ENCODE results near the gene WDR90.

WDR90 gene

DNA sequence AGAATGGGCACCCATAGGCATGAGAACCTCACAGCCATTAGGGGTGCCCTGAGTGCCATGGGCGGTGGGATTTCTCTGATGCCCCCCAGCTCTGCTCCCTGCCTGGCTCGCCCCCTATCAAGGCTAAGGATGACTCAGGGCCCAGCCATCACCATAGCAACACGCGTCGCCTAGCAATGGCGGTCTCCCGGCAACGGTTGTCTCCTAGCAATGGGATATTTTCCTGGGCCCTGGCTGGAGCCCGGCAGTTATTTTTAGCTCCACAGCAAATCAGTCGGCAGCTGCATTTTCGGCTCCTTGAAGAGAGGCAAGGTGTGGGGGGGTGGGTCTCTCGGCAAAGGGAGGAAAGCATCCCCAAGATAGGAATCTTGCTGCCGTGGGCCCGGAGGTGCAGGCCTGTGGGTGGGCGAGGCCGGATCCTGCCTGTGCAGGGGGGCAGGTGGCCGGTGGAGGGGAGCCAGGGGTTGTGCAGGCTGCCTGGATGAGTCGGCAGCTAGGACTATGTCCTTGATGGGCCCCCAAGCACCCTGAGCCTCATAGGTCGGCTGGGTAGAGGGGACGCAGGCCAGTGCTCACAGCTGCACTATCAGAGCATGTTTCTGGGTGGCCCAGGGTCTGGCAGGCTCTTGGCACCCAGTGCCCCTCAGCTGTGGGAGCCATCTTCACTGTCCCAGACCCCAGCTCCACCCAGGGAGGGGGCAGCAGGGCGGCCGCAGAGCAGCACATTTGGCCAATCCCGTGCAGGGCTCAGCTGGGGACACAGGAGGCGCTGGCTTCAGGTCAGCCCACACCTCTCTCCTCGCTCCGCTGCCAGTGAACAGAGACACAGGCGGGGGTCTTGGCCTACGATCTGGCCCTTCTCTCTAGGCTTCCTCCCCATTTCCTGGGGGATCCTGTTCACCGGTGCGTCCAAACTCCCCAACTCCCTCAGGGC is 60.7 kb downstream of the WDR90 start:
- DNase-seq = no peak

DNA sequence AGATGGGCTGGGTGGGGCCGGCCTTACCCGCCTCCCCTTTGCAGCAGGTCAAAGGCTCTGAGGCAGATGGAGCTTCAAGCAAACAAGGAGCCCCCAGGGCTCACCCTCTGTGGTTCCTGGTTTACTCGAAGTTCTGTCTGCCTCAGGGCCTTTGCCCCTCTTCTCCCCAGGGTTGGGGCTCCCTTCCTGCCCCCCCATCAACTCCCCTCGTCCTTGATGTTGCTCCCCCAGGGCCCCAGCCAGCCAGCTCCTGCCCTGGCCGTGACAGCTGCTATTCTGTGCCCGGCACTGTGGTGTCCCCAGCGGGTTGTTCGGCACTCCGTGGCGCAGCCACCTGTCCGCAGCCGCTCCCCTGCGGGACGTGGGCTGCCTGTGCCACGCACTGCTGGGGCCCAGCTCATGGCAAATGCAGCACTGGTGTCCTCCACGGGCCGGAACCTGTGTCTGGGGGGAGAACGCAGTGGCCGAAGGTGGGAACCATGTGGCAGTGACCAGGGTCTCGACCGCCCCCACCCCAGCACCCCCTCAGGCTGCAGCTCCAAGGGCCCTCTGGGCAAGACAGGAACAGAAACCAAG is 61.4 kb downstream of the WDR90 start:
- no peak for DNase-seq

DNA sequence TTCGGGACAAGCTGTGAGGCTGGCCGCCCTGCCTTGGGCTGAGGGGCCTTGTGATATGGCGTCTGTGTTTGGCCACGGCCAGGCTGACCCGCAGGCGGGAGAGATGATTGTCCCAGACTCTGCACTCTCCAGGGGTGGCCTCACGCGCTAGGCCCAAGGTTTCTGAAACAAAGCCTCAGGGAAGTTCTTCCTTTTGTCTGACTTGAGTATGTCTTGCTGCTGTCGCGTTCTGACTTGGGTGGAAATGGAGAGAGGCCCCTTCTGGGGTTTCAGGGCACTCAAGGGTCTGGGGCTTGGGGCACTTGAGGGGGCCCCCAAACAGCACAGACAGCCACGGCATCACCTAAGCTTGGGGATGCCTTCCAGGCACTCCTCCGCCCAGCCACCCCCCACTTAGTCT is 61.9 kb downstream of the WDR90 start:
- no peak for DNase-seq

DNA sequence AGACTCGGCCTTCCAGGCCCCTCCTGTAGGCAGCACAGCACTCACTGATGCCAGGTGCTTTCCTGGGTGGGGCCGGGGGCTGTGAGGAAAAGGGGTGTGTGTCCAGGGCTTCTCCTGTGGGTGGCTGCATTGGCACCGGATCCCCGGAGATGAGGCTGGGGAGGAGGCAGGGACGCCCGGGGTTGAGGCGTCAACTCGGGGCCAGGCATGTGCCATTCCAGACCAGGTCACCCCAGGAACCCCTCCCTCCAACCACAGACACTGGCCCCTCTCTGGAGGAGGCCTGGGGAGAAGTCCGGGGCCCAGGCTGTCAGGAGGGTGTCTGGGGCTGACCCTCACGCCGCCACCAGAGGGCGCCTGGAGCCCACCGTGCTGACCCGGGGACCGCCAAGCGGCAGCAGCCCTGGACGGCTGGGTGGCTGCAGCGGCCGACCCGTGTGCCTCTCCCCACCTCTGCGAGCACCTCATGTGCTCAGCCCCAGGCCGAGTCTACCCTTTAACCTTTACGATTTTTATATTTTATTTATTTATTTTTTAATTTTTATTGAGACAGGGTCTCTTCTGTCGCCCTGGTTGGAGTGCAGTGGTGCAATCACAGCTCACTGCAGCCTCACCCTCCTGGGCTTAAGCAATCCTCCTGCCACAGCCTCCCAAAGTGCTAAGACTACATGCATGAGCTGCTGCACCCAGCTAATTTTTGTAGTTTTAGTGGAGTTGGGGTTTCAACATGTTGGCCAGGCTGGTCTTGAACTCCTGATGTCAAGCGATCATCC is 62.6 kb downstream of the WDR90 start:
- DNase-seq = peak; percentile 27 to 82 (median 68)

DNA sequence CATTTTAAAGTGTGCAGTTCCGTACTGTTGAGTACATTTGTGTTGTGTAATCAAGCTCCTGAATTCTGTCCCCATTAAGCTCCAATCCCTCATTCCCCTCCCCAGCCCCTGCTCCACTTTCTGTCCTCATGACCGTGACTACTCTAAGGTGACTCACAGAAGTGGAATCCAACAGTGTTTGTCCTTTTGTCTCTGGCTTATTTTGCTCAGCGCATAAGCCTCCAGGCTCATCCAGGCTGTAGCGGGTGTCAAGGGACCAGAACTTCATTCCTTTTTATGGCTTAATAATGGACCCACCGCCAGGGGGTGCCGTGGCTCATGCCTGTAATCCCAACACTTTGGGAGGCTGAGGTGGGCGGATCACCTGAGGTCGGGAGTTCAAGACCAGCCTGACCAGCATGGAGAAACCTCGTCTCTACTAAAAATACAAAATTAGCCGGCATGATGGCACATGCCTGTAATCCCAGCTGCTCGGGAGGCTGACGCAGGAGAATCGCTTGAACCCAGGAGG is 63.6 kb downstream of the WDR90 start:
- peak in 3 of 6 experiments; percentile 26 to 38 (median 27) for DNase-seq

DNA sequence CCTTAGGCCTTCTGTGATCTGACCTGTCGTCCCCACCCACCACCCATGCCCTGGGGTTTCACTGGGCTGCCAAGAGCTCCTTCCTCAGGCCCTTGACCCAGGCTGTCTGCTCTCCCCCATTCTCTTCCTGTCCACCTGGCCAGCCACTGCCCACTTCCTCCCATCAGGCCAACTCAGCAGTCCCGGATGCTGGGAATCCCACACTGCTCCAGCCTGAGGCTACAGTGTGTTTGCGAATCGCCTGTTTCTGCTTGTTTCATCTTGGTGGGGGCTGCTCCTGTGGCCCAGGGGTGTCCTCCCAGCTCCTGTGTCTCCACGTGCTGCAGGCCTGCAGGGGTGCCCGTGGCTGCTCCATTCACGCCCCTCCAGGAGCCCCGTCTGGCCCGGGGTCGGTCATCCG is 64.9 kb downstream of the WDR90 start:
- no peak for DNase-seq

DNA sequence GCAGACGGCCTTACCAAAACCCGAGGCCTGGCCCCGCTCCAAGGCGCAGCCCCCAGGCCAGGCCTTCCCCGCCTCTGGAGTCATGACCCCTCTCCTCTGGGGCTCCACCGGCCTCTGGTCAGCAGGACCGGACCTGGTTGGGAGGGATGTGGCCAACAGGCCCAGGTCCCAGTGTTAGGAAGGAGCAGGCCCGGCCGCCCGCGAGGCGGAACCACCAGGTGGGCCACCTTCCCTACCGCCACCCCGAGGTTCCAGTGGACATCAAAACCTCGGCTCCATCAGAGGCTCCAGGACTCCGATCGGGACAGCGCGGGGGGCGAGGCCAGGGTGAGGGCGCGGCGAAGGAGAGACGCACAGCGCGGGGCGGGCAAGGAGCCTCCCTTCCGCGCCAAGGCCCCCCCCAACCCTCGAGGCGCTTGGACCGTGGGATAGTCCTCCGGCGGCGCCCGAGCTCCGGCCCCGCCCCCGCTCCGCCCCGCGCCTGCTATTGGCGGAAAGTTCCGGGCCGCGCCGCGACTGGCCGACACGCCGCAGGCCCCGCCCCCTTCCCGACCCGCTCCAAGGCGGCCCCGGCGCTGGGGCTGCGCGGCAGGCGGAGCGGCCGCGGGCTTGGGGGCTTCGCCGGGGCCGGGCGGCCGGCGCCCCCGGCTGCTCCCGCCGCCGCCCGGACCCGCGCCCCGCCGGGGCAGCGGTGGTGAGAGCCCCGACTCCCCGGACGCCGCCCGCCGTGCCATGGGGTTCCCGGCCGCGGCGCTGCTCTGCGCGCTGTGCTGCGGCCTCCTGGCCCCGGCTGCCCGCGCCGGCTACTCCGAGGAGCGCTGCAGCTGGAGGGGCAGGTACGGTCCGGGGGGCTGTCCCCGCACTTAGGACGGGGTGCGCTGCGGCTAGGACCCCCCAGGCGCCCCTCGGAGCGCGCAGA is 65.7 kb downstream of the WDR90 start, which contains the start of gene METRN:
Gene METRN, plus strand, starts transcription at position 561 of the 919 bp plus-strand sequence. Its CDS starts 172 bp downstream, at position 733.
- peak; percentile 51 to 84 (median 76) for DNase-seq

DNA sequence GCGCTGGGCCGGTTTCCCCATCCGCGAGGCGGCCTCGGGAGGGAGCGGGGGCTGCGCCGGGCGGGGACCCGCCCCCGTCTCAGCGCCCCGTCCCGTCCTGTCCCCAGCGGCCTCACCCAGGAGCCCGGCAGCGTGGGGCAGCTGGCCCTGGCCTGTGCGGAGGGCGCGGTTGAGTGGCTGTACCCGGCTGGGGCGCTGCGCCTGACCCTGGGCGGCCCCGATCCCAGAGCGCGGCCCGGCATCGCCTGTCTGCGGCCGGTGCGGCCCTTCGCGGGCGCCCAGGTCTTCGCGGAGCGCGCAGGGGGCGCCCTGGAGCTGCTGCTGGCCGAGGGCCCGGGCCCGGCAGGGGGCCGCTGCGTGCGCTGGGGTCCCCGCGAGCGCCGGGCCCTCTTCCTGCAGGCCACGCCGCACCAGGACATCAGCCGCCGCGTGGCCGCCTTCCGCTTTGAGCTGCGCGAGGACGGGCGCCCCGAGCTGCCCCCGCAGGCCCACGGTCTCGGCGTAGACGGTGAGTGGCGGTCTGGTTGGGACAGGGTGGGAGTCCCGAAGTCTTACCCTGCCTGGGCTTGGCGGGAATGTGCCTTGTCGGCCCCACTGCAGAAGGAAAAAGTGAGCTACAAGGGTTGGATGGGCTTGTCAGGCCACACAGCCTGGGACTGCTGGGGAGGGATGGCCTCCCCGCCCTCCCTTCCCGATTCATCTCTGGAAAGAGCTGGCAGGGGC is 66.5 kb downstream of the WDR90 start:
- peak in 1 of 6 experiments; percentile 24 for DNase-seq

DNA sequence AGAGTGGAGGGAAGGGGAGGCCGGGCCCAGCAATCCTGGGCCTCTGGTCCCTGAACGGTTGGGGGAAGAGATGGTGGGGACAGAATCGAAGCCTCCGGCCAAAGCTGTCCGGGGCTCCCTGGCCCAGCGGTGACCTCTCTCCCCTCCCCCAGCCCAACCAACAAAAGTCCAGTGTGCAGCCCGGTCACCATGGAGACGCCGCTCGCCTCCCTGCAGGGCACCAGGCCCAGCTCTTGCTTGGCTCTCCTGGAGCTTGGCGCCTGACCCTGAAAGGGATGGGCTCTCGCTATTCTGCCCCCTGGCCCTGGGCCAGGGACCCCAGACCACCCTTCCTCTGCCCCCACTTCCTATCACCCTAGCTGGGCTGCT is 67.0 kb downstream of the WDR90 start:
- DNase-seq = no peak

DNA sequence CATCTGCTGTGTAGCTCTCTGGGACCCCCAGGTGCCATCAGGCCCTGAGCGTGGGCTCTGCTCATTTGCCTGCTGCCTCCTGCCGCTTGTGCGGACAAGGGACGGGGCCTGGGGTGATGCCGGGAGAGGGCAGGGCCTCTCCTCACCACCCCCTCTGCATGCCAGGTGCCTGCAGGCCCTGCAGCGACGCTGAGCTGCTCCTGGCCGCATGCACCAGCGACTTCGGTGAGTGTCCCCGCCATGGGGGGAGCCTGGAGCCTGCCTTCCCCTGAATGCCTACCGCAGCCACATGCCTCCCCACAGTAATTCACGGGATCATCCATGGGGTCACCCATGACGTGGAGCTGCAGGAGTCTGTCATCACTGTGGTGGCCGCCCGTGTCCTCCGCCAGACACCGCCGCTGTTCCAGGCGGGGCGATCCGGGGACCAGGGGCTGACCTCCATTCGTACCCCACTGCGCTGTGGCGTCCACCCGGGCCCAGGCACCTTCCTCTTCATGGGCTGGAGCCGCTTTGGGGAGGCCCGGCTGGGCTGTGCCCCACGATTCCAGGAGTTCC is 67.7 kb downstream of the WDR90 start:
- DNase-seq = no peak

Measured in stimulated activated naive CD4-positive, alpha-beta T cell (primary cell).